OCI-LY3 (cell line): Measurements from ENCODE around the gene CDH4.

Experiments used
- H2AFZ ChIP-seq: fragments of 200-600, 300-600 bp; shearing (Covaris generic); 2 replicates; pipeline ENCODE4 v1.6.0; 2014; ENCODE audit warnings: antibody characterized with exemption, low read depth, low read length
- H3K27ac ChIP-seq: fragments of 200-600, 300-600 bp; sonication (generic); 2 replicates; pipeline ENCODE4 v1.5.1; 2014; ENCODE audit warnings: mild to moderate bottlenecking, low read length, moderate library complexity, mixed read lengths
- H3K27me3 ChIP-seq: fragments of 200-600, 300-600 bp; sonication (generic); 2 replicates; pipeline ENCODE4 v1.6.1; 2014; ENCODE audit warnings: low read depth, low read length, mixed read lengths
- H3K36me3 ChIP-seq: fragments of 200-600, 300-600 bp; sonication (generic); replicated peaks from 2 replicates; pipeline ENCODE3; 2014; ENCODE audit warnings: low read depth, low read length, mixed read lengths
- H3K4me1 ChIP-seq: fragments of 300-600, 200-600 bp; sonication (generic); 2 replicates; pipeline ENCODE4 v1.6.1; 2014; ENCODE audit warnings: low read length, mixed read lengths
- H3K4me2 ChIP-seq: fragments of 200-600, 300-600 bp; sonication (generic); 2 replicates; pipeline ENCODE4 v1.6.1; 2014; ENCODE audit warnings: low read length, mixed read lengths
- H3K4me3 ChIP-seq: fragments of 300-600, 200-600 bp; sonication (generic); 2 replicates; pipeline ENCODE4 v1.5.1; 2014; ENCODE audit warnings: antibody characterized with exemption, mild to moderate bottlenecking, low read length, moderate library complexity
- H3K79me2 ChIP-seq: fragments of 300-600, 200-600 bp; shearing (Covaris generic); 2 replicates; pipeline ENCODE4 v1.6.1; 2014; ENCODE audit warnings: mild to moderate bottlenecking, low read length, mixed read lengths
- H3K9ac ChIP-seq: fragments of 300-600, 200-600 bp; shearing (Covaris generic); 2 replicates; pipeline ENCODE4 v1.6.0; 2014; ENCODE audit warnings: mild to moderate bottlenecking, low read length, moderate library complexity
- H3K9me3 ChIP-seq: fragments of 200-600, 300-600 bp; shearing (Covaris generic); 2 replicates; pipeline ENCODE4 v1.6.1; 2014; ENCODE audit warnings: low read length, mixed read lengths; ENCODE audit not compliant: insufficient read depth
- H4K20me1 ChIP-seq: fragments of 200-600, 300-600 bp; sonication (generic); 2 replicates; pipeline ENCODE4 v1.6.1; 2016; ENCODE audit warnings: low read length, mixed read lengths; ENCODE audit not compliant: insufficient read depth
- CTCF ChIP-seq: fragments of 200-600, 300-600 bp; sonication (generic); IDR thresholded peaks from 2 replicates; pipeline ENCODE4 v1.5.1; 2014; ENCODE audit warnings: antibody characterized with exemption, low read length, low read depth
- EZH2phosphoT487 ChIP-seq: fragments of 200-600 bp; shearing (Covaris generic); IDR thresholded peaks from 2 replicates; pipeline ENCODE4 v1.6.1; 2018; ENCODE audit warnings: antibody characterized with exemption, mixed run types, low read depth

The CDH4 gene

GRCh38 chr20:61798632-61799031 is 546.6 kb downstream of the CDH4 start:
- Histone ChIP-seq H3K4me1 (no peaks in the 10 kb centered on the region), H2AFZ (no peak overlapping the region), H3K79me2 (no peaks in the 10 kb centered on the region), H4K20me1 (no peaks in the 10 kb centered on the region), H3K27me3 (no peaks in the 10 kb centered on the region), H3K27ac (no peak overlapping the region), H3K9ac (no peak overlapping the region), H3K9me3 (no peaks in the 10 kb centered on the region), H3K36me3 (no peaks in the 10 kb centered on the region), H3K4me2 (no peak overlapping the region), H3K4me3 (no peak overlapping the region)
- no peak for TF ChIP-seq CTCF
- TF ChIP-seq EZH2phosphoT487 = no peak

GRCh38 chr20:61799394-61799923 is 547.4 kb downstream of the CDH4 start:
- Histone ChIP-seq H3K27ac (no peak overlapping the region), H3K9ac (no peak overlapping the region), H4K20me1 (no peaks in the 10 kb centered on the region), H3K4me3 (no peak overlapping the region), H3K4me1 (no peaks in the 10 kb centered on the region), H3K36me3 (no peaks in the 10 kb centered on the region), H3K4me2 (no peak overlapping the region), H3K79me2 (no peaks in the 10 kb centered on the region), H2AFZ (no peak overlapping the region), H3K27me3 (no peaks in the 10 kb centered on the region), H3K9me3 (no peaks in the 10 kb centered on the region)
- TF ChIP-seq EZH2phosphoT487 (no peak), CTCF (no peak)

GRCh38 chr20:61799928-61800327 is 547.9 kb downstream of the CDH4 start:
- TF ChIP-seq CTCF (no peak), EZH2phosphoT487 (no peak)
- Histone ChIP-seq H3K4me3 (no peak overlapping the region), H3K27me3 (no peaks in the 10 kb centered on the region), H3K79me2 (no peaks in the 10 kb centered on the region), H3K27ac (no peak overlapping the region), H3K4me1 (no peaks in the 10 kb centered on the region), H3K36me3 (no peaks in the 10 kb centered on the region), H3K9me3 (no peaks in the 10 kb centered on the region), H3K4me2 (no peak overlapping the region), H2AFZ (no peak overlapping the region), H4K20me1 (no peaks in the 10 kb centered on the region), H3K9ac (no peak overlapping the region)

GRCh38 chr20:61800359-61801064 is 548.5 kb downstream of the CDH4 start:
- Histone ChIP-seq H3K4me1 (no peaks in the 10 kb centered on the region), H3K27me3 (no peaks in the 10 kb centered on the region), H3K79me2 (no peaks in the 10 kb centered on the region), H3K9ac (no peak overlapping the region), H3K4me2 (no peak overlapping the region), H3K27ac (no peak overlapping the region), H3K36me3 (no peaks in the 10 kb centered on the region), H3K9me3 (no peaks in the 10 kb centered on the region), H4K20me1 (no peaks in the 10 kb centered on the region), H2AFZ (no peak overlapping the region), H3K4me3 (no peak overlapping the region)
- TF ChIP-seq CTCF = no peak
- no peak for TF ChIP-seq EZH2phosphoT487
